Skeletal muscle satellite cell (primary cell): Measurements from ENCODE around the gene LHCGR. TPM values are rescaled to one million over a fixed set of nuclear protein-coding genes. Genes with fewer than 3 reads are reported as not detected.

ENCODE experiments used
- H3K27me3 ChIP-seq: 2 replicates; pipeline ENCODE4 v1.7.0; 2013; ENCODE audit warnings: low read length; ENCODE audit not compliant: control insufficient read depth, insufficient read depth
- H3K36me3 ChIP-seq: 2 replicates; pipeline ENCODE4 v1.7.0; 2013; ENCODE audit warnings: mild to moderate bottlenecking, control low read depth, low read length; ENCODE audit not compliant: insufficient read depth
- H3K4me1 ChIP-seq: 2 replicates; pipeline ENCODE4 v1.7.0; 2013; ENCODE audit warnings: low read length; ENCODE audit not compliant: control insufficient read depth, insufficient read depth
- H3K4me2 ChIP-seq: 2 replicates; pipeline ENCODE4 v1.7.0; 2013; ENCODE audit warnings: mild to moderate bottlenecking, low read length
- H3K4me3 ChIP-seq: 2 replicates; pipeline ENCODE4 v1.7.0; 2013; ENCODE audit warnings: low read length
- H3K9ac ChIP-seq: 2 replicates; pipeline ENCODE4 v1.7.0; 2013; ENCODE audit warnings: mild to moderate bottlenecking, low read depth, low read length, moderate library complexity
- H3K9me3 ChIP-seq: replicated peaks from 2 replicates; pipeline ENCODE4 v1.7.0; 2013; ENCODE audit warnings: mild to moderate bottlenecking, control low read depth, low read length
- total RNA-seq: library from RNA; depleted of rRNA; stranded (reverse); fragments of >200 nt; gene quantifications from 2 replicates; pipeline ENCODE4 v1.2.3, GENCODE V29; 2012; rRNA removed

Gene LHCGR
- total RNA-seq, result not detected in 2 replicates

DNA sequence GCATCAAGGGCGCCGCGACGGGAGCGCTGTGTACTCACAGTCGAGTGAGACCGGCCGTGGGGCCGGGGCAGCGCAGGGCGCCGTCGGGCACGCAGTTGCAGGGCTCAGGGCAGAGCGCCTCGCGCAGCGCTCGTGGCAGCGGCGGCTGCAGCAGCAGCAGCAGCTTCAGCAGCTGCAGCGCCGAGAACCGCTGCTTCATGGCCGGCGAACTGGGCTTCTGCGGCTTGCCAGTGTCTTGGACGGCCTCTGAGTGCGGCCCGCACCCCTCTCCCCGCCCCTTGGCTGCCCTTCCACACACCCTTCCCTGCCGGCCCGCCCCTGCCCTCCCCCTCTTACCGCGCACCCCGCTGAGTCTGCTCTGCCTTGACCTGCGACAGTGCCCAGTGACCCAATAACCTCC lies at the start of gene LHCGR:
Gene LHCGR, minus strand, starts transcription at position 252 of the 400 bp plus-strand sequence. Its CDS starts 53 bp downstream, at position 199.
- Histone ChIP-seq H3K4me2 (peak within 1 kb of the TSS; percentile 64), H3K9me3 (no peaks in the 10 kb centered on the region), H3K4me1 (no peaks in the 10 kb centered on the region), H3K4me3 (no peak within 1 kb of the TSS), H3K9ac (no peak within 1 kb of the TSS), H3K27me3 (peaks cover 15% of the 10 kb centered on the region), H3K36me3 (no peaks in the 10 kb centered on the region)

DNA sequence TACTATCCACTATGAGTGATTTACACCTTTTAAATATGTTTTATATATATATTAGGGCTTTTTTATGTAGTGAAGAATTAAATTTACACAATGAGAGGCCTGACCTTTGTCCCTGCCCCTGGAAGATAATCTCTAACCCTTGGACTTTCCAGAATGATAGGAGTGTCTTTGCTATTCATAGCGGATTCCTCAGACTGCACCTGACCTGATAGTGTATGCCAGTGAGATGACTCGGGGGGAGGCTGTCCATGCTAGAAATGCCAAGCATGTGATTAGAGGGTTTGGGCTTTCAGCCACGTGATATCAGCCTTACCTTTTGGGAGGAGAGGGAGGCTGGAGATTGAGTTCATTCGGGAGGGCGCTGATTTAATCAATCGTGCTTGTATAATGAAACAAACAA lies 44.1 kb upstream of the LHCGR start:
- Histone ChIP-seq H3K4me2 (no peak overlapping the region), H3K9ac (no peak overlapping the region), H3K27me3 (no peaks in the 10 kb centered on the region), H3K4me3 (no peak overlapping the region), H3K4me1 (no peaks in the 10 kb centered on the region), H3K9me3 (no peaks in the 10 kb centered on the region), H3K36me3 (no peaks in the 10 kb centered on the region)

- no peaks in the 10 kb centered on the region for H3K27me3 ChIP-seq
- H3K9ac ChIP-seq, result no peak overlapping the region
- no peak overlapping the region for H3K4me2 ChIP-seq
- H3K36me3 ChIP-seq, result no peaks in the 10 kb centered on the region
- no peaks in the 10 kb centered on the region for H3K9me3 ChIP-seq
- H3K4me3 ChIP-seq, result no peak overlapping the region
- H3K4me1 ChIP-seq, result no peaks in the 10 kb centered on the region
Observed at GRCh38 chr2:48795065-48795464, 39.5 kb upstream of the LHCGR start.

DNA sequence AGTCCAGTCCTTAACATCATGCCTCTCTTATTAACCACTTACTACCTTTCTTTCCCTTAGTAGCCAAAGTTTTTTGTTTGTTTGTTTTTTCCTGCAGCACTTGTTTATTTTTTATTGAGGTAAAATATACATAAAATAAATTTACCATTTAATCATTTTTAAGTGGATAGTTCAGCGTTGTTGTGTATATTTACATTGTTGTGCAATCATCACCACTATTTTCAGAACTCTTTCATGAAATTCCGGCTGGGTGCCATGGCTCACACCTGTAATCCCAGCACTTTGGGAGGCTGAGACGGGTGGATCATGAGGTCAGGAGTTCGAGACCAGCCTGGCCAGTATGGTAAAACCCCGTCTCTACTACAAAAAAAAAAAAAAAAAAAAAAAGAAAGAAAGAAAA lies 38.1 kb upstream of the LHCGR start:
- H3K9ac ChIP-seq, result no peak overlapping the region
- no peak overlapping the region for H3K4me3 ChIP-seq
- no peaks in the 10 kb centered on the region for H3K9me3 ChIP-seq
- H3K27me3 ChIP-seq, result no peaks in the 10 kb centered on the region
- H3K36me3 ChIP-seq, result no peaks in the 10 kb centered on the region
- H3K4me2 ChIP-seq, result no peak overlapping the region
- no peaks in the 10 kb centered on the region for H3K4me1 ChIP-seq

DNA sequence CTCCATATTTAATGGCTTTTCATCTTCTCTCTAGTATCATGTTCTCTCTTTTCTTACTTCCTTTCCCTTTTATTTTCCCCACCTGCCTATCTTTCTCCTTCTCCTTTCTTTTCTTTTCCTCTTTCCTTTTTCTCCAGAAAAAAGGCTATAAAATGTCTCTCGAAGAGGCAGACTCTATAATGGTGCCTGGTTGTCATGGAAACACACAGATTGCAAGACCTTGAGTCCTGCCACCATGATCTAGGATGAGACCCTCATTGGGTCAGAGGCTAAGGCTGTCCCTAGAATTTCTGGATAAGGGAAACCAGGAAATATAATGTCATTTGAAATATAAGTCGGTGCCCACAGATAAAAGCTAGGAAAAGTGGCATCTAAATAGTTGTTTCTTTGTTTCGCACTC lies 36.5 kb upstream of the LHCGR start:
- no peaks in the 10 kb centered on the region for H3K9me3 ChIP-seq
- no peak overlapping the region for H3K9ac ChIP-seq
- H3K27me3 ChIP-seq, result no peaks in the 10 kb centered on the region
- H3K36me3 ChIP-seq, result no peaks in the 10 kb centered on the region
- H3K4me1 ChIP-seq, result no peaks in the 10 kb centered on the region
- no peak overlapping the region for H3K4me3 ChIP-seq
- H3K4me2 ChIP-seq, result no peak overlapping the region

GRCh38 chr2:48790407-48791170 lies 35.1 kb upstream of the LHCGR start:
- no peaks in the 10 kb centered on the region for H3K4me1 ChIP-seq
- H3K4me3 ChIP-seq, result no peak overlapping the region
- H3K9ac ChIP-seq, result no peak overlapping the region
- H3K27me3 ChIP-seq, result no peaks in the 10 kb centered on the region
- no peaks in the 10 kb centered on the region for H3K36me3 ChIP-seq
- H3K4me2 ChIP-seq, result no peak overlapping the region
- no peaks in the 10 kb centered on the region for H3K9me3 ChIP-seq

DNA sequence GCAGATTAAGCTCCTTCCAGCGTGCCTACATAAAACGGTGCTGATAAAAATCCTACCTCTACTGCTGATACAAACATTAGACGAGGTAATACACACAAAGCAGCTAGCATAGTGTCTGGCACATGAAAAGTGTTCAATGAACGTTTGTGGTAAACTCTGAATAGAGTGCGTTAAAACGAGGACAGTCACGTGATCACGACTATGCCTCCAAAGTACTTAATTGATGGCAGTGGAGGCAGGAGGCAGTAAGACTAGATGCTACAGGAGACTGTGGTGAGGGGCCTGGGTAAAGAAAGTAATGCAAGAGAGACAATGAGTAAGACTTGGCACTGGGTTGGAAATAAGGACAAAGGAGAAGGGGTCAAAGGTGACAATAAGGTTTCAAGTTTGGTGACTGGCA lies 32.1 kb upstream of the LHCGR start:
- no peaks in the 10 kb centered on the region for H3K9me3 ChIP-seq
- H3K4me3 ChIP-seq, result no peak overlapping the region
- no peaks in the 10 kb centered on the region for H3K36me3 ChIP-seq
- no peaks in the 10 kb centered on the region for H3K4me1 ChIP-seq
- no peaks in the 10 kb centered on the region for H3K27me3 ChIP-seq
- no peak overlapping the region for H3K4me2 ChIP-seq
- H3K9ac ChIP-seq, result no peak overlapping the region

DNA sequence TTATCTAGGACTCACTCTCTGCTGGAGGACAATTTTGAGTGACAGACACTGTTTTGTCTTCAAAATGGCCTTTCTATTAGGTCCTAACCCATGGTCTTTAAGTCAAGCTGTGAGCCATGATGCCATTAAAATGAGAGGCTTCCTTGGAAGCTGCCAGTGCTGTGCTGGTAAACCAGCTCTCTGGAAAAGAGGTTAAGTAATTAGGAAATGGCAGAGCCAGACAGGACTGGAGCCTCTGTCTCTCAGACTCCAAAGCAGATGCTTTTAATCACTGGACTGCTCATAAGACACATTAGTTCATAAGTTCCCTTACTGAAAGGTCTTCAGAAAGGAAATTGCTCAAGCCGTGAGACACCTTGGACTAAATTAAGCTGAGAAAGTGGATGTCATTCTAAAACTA lies 25.8 kb upstream of the LHCGR start:
- Histone ChIP-seq H3K36me3 (no peaks in the 10 kb centered on the region), H3K27me3 (no peaks in the 10 kb centered on the region), H3K4me3 (no peak overlapping the region), H3K9ac (no peak overlapping the region), H3K4me1 (no peaks in the 10 kb centered on the region), H3K4me2 (no peak overlapping the region), H3K9me3 (no peaks in the 10 kb centered on the region)

DNA sequence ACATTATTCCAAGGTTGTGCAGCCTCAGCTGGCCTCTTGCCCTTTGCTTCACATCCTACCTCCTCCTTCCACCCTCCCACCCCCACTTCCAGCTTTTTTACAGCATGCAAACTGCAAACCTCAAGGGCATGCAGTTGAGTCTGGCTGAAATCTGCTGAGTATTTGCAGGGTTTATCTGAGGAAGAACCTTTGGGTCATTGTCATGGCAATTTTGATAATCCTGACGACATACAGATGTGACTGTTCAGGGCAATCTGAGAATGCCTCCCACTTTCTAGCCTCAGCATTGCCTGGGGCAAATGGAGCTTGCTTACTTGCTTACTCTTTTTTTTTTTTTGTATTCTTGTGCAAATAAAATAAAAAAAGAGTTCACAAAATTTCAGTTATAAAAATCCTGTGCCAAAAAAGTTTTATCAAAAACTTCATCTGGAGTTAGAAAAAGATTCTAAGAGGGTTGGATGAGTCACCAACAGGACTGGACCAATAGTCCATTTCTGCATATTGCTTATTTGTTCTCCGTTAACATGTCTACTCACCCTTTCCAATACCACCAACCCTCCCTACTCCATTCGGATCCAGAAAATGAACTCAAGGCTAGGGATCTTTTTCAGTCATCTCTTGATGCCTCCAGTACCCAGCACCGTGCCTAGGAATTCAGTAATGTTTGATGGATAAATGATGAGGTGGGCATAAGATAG lies 23.6 kb upstream of the LHCGR start:
- Histone ChIP-seq H3K36me3 (no peaks in the 10 kb centered on the region), H3K9ac (no peak overlapping the region), H3K9me3 (no peaks in the 10 kb centered on the region), H3K4me1 (no peaks in the 10 kb centered on the region), H3K27me3 (no peaks in the 10 kb centered on the region), H3K4me2 (no peak overlapping the region), H3K4me3 (no peak overlapping the region)

GRCh38 chr2:48774251-48774650 lies 18.7 kb upstream of the LHCGR start:
- no peak overlapping the region for H3K4me3 ChIP-seq
- H3K4me1 ChIP-seq, result no peaks in the 10 kb centered on the region
- no peaks in the 10 kb centered on the region for H3K36me3 ChIP-seq
- H3K9ac ChIP-seq, result no peak overlapping the region
- H3K4me2 ChIP-seq, result no peak overlapping the region
- H3K27me3 ChIP-seq, result no peaks in the 10 kb centered on the region
- H3K9me3 ChIP-seq, result no peaks in the 10 kb centered on the region

DNA sequence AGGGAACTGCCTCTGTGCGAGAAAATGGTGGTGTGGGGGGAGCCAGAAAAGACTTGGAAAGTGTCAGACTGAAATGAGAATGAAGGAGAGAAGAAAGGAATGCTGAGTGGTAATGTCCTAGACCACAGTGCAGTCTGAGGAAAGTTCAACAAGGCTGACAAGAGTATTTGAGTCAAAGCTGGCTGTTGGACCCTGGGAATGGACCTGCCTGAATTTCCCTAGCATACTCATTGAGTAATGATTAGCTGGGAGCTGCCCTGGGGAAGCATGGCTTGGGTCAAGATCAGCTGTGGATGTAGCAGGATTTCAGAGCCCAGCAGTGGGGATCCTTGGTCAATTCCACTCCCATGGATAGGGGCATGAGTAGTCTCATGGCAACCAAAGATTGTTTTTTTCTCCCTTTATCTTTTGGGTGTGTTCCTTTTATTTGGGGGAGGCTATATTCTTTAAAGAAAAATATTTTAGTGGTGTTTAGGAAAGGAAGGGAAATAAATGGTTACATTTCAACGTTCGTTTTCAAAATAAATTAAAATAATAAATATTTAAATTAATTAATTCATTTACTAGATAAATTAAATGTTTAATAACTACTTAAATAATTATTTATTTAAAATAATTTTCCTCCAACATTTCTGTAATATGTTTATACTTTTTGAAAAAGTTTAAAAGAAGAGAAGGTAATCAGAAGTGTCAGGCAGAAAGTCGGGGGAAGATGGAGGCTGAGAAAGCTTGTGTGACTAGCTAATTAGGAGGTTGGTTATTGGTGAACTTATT lies 15.9 kb upstream of the LHCGR start:
- H3K4me2 ChIP-seq, result no peak overlapping the region
- no peaks in the 10 kb centered on the region for H3K9me3 ChIP-seq
- H3K4me3 ChIP-seq, result no peak overlapping the region
- no peaks in the 10 kb centered on the region for H3K27me3 ChIP-seq
- H3K9ac ChIP-seq, result no peak overlapping the region
- H3K36me3 ChIP-seq, result no peaks in the 10 kb centered on the region
- H3K4me1 ChIP-seq, result no peaks in the 10 kb centered on the region
